ENCODE results near the gene MGAT5B.
"Not testable (repeated sequence)": the region's sequence is repeated elsewhere in the genome, so short reads cannot be mapped to it uniquely, and the experiment has no call there.

MGAT5B gene

GRCh38 chr17:76956846-76957540 lies 88.8 kb downstream of the MGAT5B start:
- no peak for DNase-seq

- DNase-seq, result no peak
These were observed 89.7 kb downstream of the MGAT5B start for GRCh38 chr17:76957678-76958464.

GRCh38 chr17:76958974-76959373 lies 90.8 kb downstream of the MGAT5B start:
- DNase-seq, result no peak

GRCh38 chr17:76961869-76962268 lies 93.7 kb downstream of the MGAT5B start:
- no peak for DNase-seq

GRCh38 chr17:76962858-76963257 lies 94.7 kb downstream of the MGAT5B start:
- no peak for DNase-seq

- no peak for DNase-seq
These were observed 97.8 kb downstream of the MGAT5B start for GRCh38 chr17:76966016-76966415.

- no peak for DNase-seq
These were observed 98.4 kb downstream of the MGAT5B start for GRCh38 chr17:76966486-76967181.

- DNase-seq, result no peak
These were observed 99.6 kb downstream of the MGAT5B start for GRCh38 chr17:76967762-76968161.

GRCh38 chr17:76968707-76969597 lies 100.7 kb downstream of the MGAT5B start:
- no peak for DNase-seq

- DNase-seq, result no peak
These were observed 101.5 kb downstream of the MGAT5B start for GRCh38 chr17:76969598-76970172.

- DNase-seq, result not testable (repeated sequence)
These were observed 102.0 kb downstream of the MGAT5B start for GRCh38 chr17:76970228-76970627.

GRCh38 chr17:76972046-76972641 lies 103.9 kb downstream of the MGAT5B start:
- no peak for DNase-seq

- DNase-seq, result no peak
These were observed 104.8 kb downstream of the MGAT5B start for GRCh38 chr17:76973040-76973439.

- no peak for DNase-seq
These were observed 106.5 kb downstream of the MGAT5B start for GRCh38 chr17:76974721-76975120.

- not testable (repeated sequence) for DNase-seq
These were observed 109.8 kb downstream of the MGAT5B start for GRCh38 chr17:76978050-76978449.

- no peak for DNase-seq
These were observed 113.5 kb downstream of the MGAT5B start for GRCh38 chr17:76981545-76982295.

- DNase-seq, result no peak
These were observed 114.3 kb downstream of the MGAT5B start for GRCh38 chr17:76982408-76983074.

GRCh38 chr17:76983075-76983775 lies 115.0 kb downstream of the MGAT5B start:
- no peak for DNase-seq

- no peak for DNase-seq
These were observed 118.2 kb downstream of the MGAT5B start for GRCh38 chr17:76986365-76986764.
